Measurements from ENCODE around the gene DPH2.

DPH2 gene

GRCh38 chr1:44000122-44000665, 30.4 kb downstream of the DPH2 start:
- no peak for DNase-seq (ENCODE audit: low read depth)

- no peak for DNase-seq (ENCODE audit: low read depth)
Measured at GRCh38 chr1:44002165-44002564, 32.4 kb downstream of the DPH2 start.

GRCh38 chr1:44002606-44003157, 32.9 kb downstream of the DPH2 start:
- DNase-seq (ENCODE audit: low read depth): no peak

- DNase-seq (ENCODE audit: low read depth): no peak
Measured at GRCh38 chr1:44008259-44008658, 38.4 kb downstream of the DPH2 start.

GRCh38 chr1:44010935-44011471, 41.2 kb downstream of the DPH2 start:
- DNase-seq (ENCODE audit: low read depth): no peak

GRCh38 chr1:44012404-44012803, 42.6 kb downstream of the DPH2 start:
- DNase-seq (ENCODE audit: low read depth): no peak

- DNase-seq (ENCODE audit: low read depth): no peak
Measured at GRCh38 chr1:44012941-44013609, 43.3 kb downstream of the DPH2 start.

- DNase-seq (ENCODE audit: low read depth): no peak
Measured at GRCh38 chr1:44013949-44014348, 44.1 kb downstream of the DPH2 start.

GRCh38 chr1:44014365-44015104, 44.7 kb downstream of the DPH2 start:
- DNase-seq (ENCODE audit: low read depth): no peak

GRCh38 chr1:44015206-44015605, 45.4 kb downstream of the DPH2 start:
- no peak for DNase-seq (ENCODE audit: low read depth)

GRCh38 chr1:44016041-44016889, 46.5 kb downstream of the DPH2 start:
- DNase-seq (ENCODE audit: low read depth): no peak

- DNase-seq (ENCODE audit: low read depth): no peak
Measured at GRCh38 chr1:44016890-44017400, 47.1 kb downstream of the DPH2 start.

GRCh38 chr1:44019466-44019948, 49.7 kb downstream of the DPH2 start:
- DNase-seq (ENCODE audit: low read depth): no peak

GRCh38 chr1:44020464-44020863, 50.7 kb downstream of the DPH2 start:
- DNase-seq (ENCODE audit: low read depth): no peak

GRCh38 chr1:44021156-44021555, 51.3 kb downstream of the DPH2 start:
- DNase-seq (ENCODE audit: low read depth): no peak

- no peak for DNase-seq (ENCODE audit: low read depth)
Measured at GRCh38 chr1:44021581-44022321, 51.9 kb downstream of the DPH2 start.
